WERI-Rb-1 (cell line): Measurements from ENCODE around the gene PYGL.

Source experiments
- DNase-seq: peaks from one replicate; pipeline ENCODE4 v3.0.0-alpha.2; 2020
- H3K27ac ChIP-seq: fragments of 250-450 bp; sonication (Bioruptor Pico); 2 replicates; pipeline ENCODE4 v1.5.1; 2020; ENCODE audit warnings: mild to moderate bottlenecking, moderate library complexity
- H3K27me3 ChIP-seq: fragments of 250-450 bp; sonication (Bioruptor Pico); 2 replicates; pipeline ENCODE4 v1.5.1; 2021; ENCODE audit warnings: mild to moderate bottlenecking, low read depth, moderate library complexity; ENCODE audit not compliant: insufficient read depth, severe bottlenecking
- H3K36me3 ChIP-seq: fragments of 250-450 bp; sonication (Bioruptor Pico); 2 replicates; pipeline ENCODE4 v1.5.1; 2020; ENCODE audit warnings: mild to moderate bottlenecking, moderate library complexity
- H3K4me3 ChIP-seq: 2 replicates; pipeline ENCODE4 v1.5.1; 2011; ENCODE audit warnings: low read depth, mild to moderate bottlenecking, control low read depth, low read length
- H3K9me3 ChIP-seq: fragments of 250-450 bp; sonication (Bioruptor Pico); 2 replicates; pipeline ENCODE4 v1.5.1; 2021; ENCODE audit warnings: mild to moderate bottlenecking, moderate library complexity; ENCODE audit not compliant: severe bottlenecking
- CTCF ChIP-seq: IDR thresholded peaks from 2 replicates; pipeline ENCODE4 v1.5.1; 2011; ENCODE audit warnings: low read depth, mild to moderate bottlenecking, control low read depth, inconsistent platforms, low read length

PYGL gene

DNA sequence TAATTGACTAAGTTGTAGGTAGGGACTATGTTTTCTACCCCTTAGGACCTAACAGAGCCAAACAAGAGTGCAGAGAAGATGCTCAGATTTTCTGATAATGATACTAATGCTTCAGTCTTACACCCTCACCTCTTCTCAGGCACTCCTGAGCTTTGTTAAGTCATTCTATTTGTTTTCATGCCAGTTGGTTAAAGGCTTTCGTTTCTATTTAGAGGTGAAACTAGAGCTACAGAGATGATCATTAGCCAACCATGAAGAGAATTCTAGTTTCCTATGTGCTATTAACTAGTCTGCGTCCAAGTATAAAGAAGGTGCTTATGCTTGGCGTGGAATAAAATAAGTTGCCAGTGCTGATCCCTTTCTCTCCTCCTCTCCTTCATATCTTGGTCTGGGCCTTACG, 34.6 kb upstream of the PYGL start:
- no peak overlapping the region for H3K4me3 ChIP-seq
- H3K27me3 ChIP-seq: no peaks in the 10 kb centered on the region
- no peaks in the 10 kb centered on the region for H3K9me3 ChIP-seq
- H3K36me3 ChIP-seq: no peaks in the 10 kb centered on the region
- H3K27ac ChIP-seq: no peak overlapping the region
- DNase-seq: no peak
- no peak for TF ChIP-seq CTCF

GRCh38 chr14:50978529-50978871, 34.2 kb upstream of the PYGL start:
- Histone ChIP-seq H3K27me3 (no peaks in the 10 kb centered on the region), H3K36me3 (no peaks in the 10 kb centered on the region), H3K4me3 (no peak overlapping the region), H3K9me3 (no peaks in the 10 kb centered on the region), H3K27ac (no peak overlapping the region)
- no peak for DNase-seq
- TF ChIP-seq CTCF: no peak

DNA sequence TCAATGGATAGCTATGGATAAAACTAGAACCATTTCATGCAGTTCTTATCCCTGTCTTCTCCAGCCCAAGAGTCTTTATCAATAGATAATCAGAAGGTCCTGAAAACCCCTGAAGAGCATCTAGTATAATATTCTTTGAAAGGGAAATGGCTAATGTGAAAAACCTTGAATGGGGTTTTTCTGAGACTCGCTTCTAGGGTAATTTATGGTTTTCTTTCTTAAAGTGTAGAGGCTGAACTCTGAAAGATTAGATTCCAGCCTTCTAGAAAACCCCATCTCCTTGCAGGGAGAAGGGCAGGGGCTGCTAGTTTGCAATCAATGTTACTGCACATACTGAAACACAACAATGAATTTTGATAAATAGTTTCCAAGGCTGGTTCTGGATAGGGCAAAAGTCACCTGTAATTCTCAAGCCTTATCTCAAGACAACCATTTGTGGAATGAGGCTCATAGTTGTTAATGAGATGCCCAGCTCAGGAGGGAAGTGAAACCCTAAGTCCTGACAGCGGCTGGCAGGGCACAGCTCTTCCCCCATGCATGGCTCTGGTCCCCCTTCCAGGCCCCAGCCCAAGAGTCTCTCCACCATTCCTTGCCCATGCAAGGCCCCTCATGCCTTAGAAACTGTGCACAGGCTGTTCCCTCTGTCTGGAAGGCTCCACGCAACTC, 33.7 kb upstream of the PYGL start:
- Histone ChIP-seq H3K27me3 (no peaks in the 10 kb centered on the region), H3K4me3 (no peak overlapping the region), H3K36me3 (no peaks in the 10 kb centered on the region), H3K27ac (no peak overlapping the region), H3K9me3 (no peaks in the 10 kb centered on the region)
- TF ChIP-seq CTCF: no peak
- DNase-seq: no peak

DNA sequence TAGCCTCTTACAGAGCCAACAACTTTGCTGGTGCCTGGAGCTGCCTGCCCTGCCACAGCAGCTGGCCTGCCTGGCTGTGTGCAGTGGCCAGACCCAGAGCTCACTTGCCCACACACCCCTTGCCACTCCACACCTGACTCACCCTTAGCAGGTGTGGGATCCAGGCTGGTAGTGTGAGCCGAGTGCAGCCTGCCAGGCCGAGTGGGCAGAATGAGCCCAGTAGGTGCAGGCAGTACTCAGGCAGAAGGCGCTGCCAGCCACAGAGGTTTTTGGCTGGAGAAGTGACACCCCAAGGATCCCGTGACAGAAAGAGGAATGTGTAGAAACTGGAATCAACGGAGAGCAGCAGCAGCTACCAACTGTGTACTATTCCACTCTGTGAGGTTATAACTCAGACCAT, 29.8 kb upstream of the PYGL start:
- no peak overlapping the region for H3K27ac ChIP-seq
- no peak for TF ChIP-seq CTCF
- H3K9me3 ChIP-seq: no peaks in the 10 kb centered on the region
- no peaks in the 10 kb centered on the region for H3K27me3 ChIP-seq
- H3K36me3 ChIP-seq: no peaks in the 10 kb centered on the region
- H3K4me3 ChIP-seq: no peak overlapping the region
- no peak for DNase-seq

- H3K27me3 ChIP-seq: no peaks in the 10 kb centered on the region
- H3K27ac ChIP-seq: no peak overlapping the region
- no peak for DNase-seq
- no peak for TF ChIP-seq CTCF
- H3K36me3 ChIP-seq: no peaks in the 10 kb centered on the region
- no peak overlapping the region for H3K4me3 ChIP-seq
- no peaks in the 10 kb centered on the region for H3K9me3 ChIP-seq
Measured at GRCh38 chr14:50972734-50973133, 28.5 kb upstream of the PYGL start.
